ENCODE results near the gene ENTPD6.

GRCh38 chr20:25213566-25214425 lies 18.3 kb downstream of the ENTPD6 start:
- TF ChIP-seq GATA2 (IDR thresholded peaks at IDR 0.05; ENCODE audit: low read depth, low read length) = no peak
- no peak for TF ChIP-seq GATA3 (IDR thresholded peaks at IDR 0.05; ENCODE audit: low read depth, low read length)
